Mammary epithelial cell (primary cell): ENCODE measurements around the gene TENM4.

Experiments
- EZH2 ChIP-seq: IDR thresholded peaks from 2 replicates; pipeline ENCODE4 v1.6.1; 2012; ENCODE audit warnings: low read length, inconsistent platforms, borderline replicate concordance
- TF ChIP-seq, protein P1 (sequence below), 2 donors: IDR thresholded peaks in 1 of 2; conservative IDR thresholded peaks in 1 of 2; 2 replicates each; pipeline ENCODE4 v1.5.1; 2011 to 2012; ENCODE audit warnings: inconsistent platforms in 2 of 2, low read length in 2 of 2, mild to moderate bottlenecking in 2 of 2, control low read depth in 1 of 2, low read depth in 1 of 2; ENCODE audit not compliant: insufficient read depth in 1 of 2; ENCODE audit errors: extremely low read depth in 1 of 2

DNA sequence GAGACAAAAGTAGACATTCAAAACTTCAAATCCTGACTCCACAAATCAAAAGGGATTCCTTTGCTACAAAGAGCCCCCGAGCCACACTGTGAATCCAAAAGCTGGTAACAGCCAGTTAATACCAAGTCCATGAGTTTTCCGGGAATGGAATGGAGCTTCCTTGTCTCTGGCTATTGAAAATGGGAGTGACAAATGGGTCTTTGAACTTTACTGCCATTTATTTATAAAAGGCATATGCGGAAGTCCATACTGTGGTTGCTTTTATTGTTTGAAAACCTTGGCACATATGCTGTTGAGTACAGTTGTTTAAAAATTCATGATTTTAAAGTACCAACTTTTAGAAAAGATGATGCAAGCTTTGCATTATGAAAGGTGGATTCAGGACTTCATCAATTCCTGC, 659.9 kb downstream of the TENM4 start:
- TF ChIP-seq, protein P1, sequence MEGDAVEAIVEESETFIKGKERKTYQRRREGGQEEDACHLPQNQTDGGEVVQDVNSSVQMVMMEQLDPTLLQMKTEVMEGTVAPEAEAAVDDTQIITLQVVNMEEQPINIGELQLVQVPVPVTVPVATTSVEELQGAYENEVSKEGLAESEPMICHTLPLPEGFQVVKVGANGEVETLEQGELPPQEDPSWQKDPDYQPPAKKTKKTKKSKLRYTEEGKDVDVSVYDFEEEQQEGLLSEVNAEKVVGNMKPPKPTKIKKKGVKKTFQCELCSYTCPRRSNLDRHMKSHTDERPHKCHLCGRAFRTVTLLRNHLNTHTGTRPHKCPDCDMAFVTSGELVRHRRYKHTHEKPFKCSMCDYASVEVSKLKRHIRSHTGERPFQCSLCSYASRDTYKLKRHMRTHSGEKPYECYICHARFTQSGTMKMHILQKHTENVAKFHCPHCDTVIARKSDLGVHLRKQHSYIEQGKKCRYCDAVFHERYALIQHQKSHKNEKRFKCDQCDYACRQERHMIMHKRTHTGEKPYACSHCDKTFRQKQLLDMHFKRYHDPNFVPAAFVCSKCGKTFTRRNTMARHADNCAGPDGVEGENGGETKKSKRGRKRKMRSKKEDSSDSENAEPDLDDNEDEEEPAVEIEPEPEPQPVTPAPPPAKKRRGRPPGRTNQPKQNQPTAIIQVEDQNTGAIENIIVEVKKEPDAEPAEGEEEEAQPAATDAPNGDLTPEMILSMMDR (conservative IDR thresholded peaks at IDR 0.05 in 1 of 2, IDR thresholded peaks at IDR 0.05 in 1 of 2; ENCODE audit: extremely low read depth in 1 of 2, insufficient read depth in 1 of 2, low read depth in 1 of 2, low read length in 2 of 2), result no peak
- no peak for TF ChIP-seq EZH2
